ENCODE measurements around the gene RYR1.

RYR1 gene

GRCh38 chr19:38457690-38458405 lies 24.4 kb downstream of the RYR1 start:
- H3K4me3 ChIP-seq (ENCODE audit: low read depth, low read length): no peak overlapping the region
- no peak for DNase-seq (ENCODE audit: low read depth)
- no peak for TF ChIP-seq CTCF (IDR thresholded peaks at IDR 0.05; ENCODE audit: low read depth, low read length, missing control alignments)

GRCh38 chr19:38458991-38459390 lies 25.5 kb downstream of the RYR1 start:
- no peak for DNase-seq (ENCODE audit: low read depth)
- TF ChIP-seq CTCF (IDR thresholded peaks at IDR 0.05; ENCODE audit: low read depth, low read length, missing control alignments): no peak
- H3K4me3 ChIP-seq (ENCODE audit: low read depth, low read length): no peak overlapping the region

DNA sequence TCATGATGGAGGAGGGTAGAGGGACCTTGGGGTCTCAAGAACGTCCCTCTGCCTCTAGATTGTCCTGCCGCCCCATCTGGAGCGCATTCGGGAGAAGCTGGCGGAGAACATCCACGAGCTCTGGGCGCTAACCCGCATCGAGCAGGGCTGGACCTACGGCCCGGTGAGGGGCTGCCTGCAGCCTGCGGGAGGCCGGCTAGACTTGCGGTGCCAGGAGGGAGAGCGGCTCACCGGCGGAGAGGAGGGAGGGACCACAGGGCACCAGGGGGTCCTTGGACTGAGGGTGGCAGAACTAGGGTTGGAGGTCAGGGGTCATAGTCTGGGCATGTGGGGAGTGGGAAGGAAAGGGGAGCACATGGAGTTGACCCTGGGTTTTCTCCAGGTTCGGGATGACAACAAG lies 29.9 kb downstream of the RYR1 start:
- DNase-seq (ENCODE audit: low read depth): no peak
- no peak for TF ChIP-seq CTCF (IDR thresholded peaks at IDR 0.05; ENCODE audit: low read depth, low read length, missing control alignments)

DNA sequence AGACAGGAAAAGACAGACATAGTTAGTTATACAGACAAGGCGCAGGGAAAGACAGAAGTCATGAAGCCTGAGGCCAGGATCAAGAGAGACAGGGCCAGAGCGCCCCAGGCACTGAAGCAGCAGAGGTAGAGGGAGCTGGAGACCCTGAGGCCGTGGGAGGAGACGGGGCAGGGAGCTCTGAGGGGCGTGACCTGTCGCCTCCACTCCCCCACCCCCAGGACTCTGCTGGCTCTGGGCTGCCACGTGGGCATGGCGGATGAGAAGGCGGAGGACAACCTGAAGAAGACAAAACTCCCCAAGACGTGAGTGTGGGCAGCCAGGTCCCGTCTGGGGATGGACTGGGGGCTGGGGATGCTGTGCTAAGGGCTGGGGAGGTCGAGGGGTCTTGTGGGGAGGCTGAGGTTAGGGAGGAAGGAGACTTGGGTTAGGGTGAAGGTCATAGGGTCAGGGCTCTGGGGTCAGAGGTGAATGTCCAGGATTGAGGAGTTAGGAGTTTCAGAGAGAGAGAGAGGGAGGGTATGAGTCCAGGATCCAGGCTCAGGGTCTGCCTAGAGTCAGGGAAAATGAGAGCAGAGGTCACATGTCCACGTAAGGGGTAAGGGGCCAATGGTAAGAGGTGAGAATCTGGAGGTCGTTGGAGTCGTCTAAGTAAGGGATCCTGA lies 31.1 kb downstream of the RYR1 start:
- DNase-seq (ENCODE audit: low read depth): no peak

More for the DNA sequence above, 29.9 kb downstream of the RYR1 start:
- no peak overlapping the region for H3K4me3 ChIP-seq (ENCODE audit: low read depth, low read length)

DNA sequence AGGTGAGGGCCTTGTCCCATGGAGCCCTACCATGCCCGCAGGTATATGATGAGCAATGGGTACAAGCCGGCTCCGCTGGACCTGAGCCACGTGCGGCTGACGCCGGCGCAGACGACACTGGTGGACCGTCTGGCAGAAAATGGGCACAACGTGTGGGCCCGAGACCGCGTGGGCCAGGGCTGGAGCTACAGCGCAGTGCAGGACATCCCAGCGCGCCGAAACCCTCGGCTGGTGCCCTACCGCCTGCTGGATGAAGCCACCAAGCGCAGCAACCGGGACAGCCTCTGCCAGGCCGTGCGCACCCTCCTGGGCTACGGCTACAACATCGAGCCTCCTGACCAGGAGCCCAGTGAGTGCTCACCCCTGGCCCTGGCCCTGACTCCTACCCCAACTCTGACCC lies 32.6 kb downstream of the RYR1 start:
- no peak overlapping the region for H3K4me3 ChIP-seq (ENCODE audit: low read depth, low read length)
- TF ChIP-seq CTCF (IDR thresholded peaks at IDR 0.05; ENCODE audit: low read depth, low read length, missing control alignments): no peak
- no peak for DNase-seq (ENCODE audit: low read depth)

More for the DNA sequence above, 31.1 kb downstream of the RYR1 start:
- H3K4me3 ChIP-seq (ENCODE audit: low read depth, low read length): no peak overlapping the region
- TF ChIP-seq CTCF (IDR thresholded peaks at IDR 0.05; ENCODE audit: low read depth, low read length, missing control alignments): no peak

DNA sequence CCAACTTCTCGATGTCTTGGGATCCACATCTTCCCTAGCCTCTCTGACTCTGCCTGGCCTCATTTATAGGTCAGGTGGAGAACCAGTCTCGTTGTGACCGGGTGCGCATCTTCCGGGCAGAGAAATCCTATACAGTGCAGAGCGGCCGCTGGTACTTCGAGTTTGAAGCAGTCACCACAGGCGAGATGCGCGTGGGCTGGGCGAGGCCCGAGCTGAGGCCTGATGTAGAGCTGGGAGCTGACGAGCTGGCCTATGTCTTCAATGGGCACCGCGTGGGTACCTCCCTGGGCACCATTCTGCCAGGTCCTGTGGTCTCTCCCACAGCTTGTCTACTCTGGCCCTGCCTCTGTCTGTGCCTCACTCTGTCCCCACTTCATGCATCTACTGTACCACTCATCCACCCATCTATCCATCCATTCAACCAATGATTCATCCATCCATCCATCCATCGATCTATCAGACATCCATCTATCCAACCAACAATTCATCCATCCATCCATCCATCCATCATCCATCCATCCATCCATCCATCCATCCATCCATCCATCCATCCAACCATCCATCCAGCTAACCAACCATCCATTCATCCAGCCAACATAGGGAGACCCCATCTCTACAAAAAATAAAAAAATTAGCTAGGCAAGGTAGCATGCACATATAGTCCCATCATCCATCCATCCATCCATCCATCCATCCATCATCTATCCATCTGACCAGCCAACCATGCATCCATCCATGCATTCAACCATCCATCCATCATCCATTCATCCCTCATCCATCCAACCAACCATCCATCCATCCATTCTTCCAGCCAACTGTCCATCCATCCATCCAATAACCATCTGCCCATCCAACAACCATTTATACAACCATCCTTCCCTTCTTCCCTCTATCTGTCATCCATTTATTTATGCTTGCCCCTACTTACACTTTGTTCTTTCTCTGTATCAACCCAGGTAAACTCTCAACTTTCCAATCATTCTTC lies 34.3 kb downstream of the RYR1 start:
- no peak for DNase-seq (ENCODE audit: low read depth)
- no peak for TF ChIP-seq CTCF (IDR thresholded peaks at IDR 0.05; ENCODE audit: low read depth, low read length, missing control alignments)
- no peak overlapping the region for H3K4me3 ChIP-seq (ENCODE audit: low read depth, low read length)

Data from GM12864 (cell line).